ENCODE results near the gene PDE3A. TPM values are rescaled to one million over a fixed set of nuclear protein-coding genes. Genes with fewer than 3 reads are reported as not detected.
A peak's percentile ranks its signal among the peaks of the same experiment; 100 is the strongest.
"Not testable (repeated sequence)": the region's sequence is repeated elsewhere in the genome, so short reads cannot be mapped to it uniquely, and the experiment has no call there.

PDE3A gene
- total RNA-seq (2.7 and 4.4 TPM in 2 replicates), polyA plus RNA-seq (1.3 and 1.8 TPM in 2 replicates)

- Histone ChIP-seq H3K27me3 (peaks cover 52% of the 10 kb centered on the region), H3K4me3 (peak within 1 kb of the TSS; percentile 61), H3K27ac (no peak within 1 kb of the TSS), H3K9me3 (ENCODE audit: low read depth) (no peaks in the 10 kb centered on the region), H3K36me3 (no peaks in the 10 kb centered on the region), H3K4me1 (ENCODE audit: low read depth) (no peaks in the 10 kb centered on the region)
- TF ChIP-seq CTCF (IDR thresholded peaks at IDR 0.05; ENCODE audit: low read depth, low read length), result peak; percentile 38
- DNase-seq (ENCODE audit: low read depth in 1 of 2, low spot score in 1 of 2), result peak; percentile 78 to 89
Observed at GRCh38 chr12:20368114-20368650, at the start of gene PDE3A. TSS of gene PDE3A (plus strand) at chr12:20368537. CDS start at chr12:20369285, 748 bp downstream.

- no peak for TF ChIP-seq CTCF (IDR thresholded peaks at IDR 0.05; ENCODE audit: low read depth, low read length)
- no peaks in the 10 kb centered on the region for H3K36me3 ChIP-seq
- H3K27me3 ChIP-seq, result no peaks in the 10 kb centered on the region
- DNase-seq (ENCODE audit: low read depth in 1 of 2, low spot score in 1 of 2), result peak in 1 of 2 donors; percentile 36
- no peaks in the 10 kb centered on the region for H3K9me3 ChIP-seq (ENCODE audit: low read depth)
- no peaks in the 10 kb centered on the region for H3K4me1 ChIP-seq (ENCODE audit: low read depth)
- H3K27ac ChIP-seq, result no peak overlapping the region
- no peak overlapping the region for H3K4me3 ChIP-seq
Observed at GRCh38 chr12:20319366-20319765, 49.0 kb upstream of the PDE3A start.

DNA sequence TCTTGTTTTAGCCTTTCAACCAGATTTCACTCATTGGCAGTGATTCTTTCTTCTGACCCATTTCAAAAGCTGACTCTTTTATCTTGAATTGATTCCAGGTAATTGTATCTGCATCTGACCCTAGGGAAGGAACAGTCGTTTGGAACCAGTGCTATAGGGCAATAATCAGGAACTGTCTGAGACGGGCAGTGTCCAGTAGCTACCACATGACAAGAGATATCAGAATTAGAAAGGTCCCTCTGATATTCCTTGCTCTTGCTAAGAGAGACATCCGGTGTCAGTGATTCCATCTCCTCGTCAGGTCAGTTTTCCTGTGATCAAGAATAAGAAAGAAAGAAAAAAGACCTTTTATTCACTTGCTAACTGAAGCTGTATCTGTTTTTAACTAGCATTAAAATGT, 47.8 kb upstream of the PDE3A start:
- no peaks in the 10 kb centered on the region for H3K27me3 ChIP-seq
- no peak for TF ChIP-seq CTCF (IDR thresholded peaks at IDR 0.05; ENCODE audit: low read depth, low read length)
- H3K4me3 ChIP-seq, result no peak overlapping the region
- H3K9me3 ChIP-seq (ENCODE audit: low read depth), result no peaks in the 10 kb centered on the region
- H3K27ac ChIP-seq, result no peak overlapping the region
- H3K4me1 ChIP-seq (ENCODE audit: low read depth), result no peaks in the 10 kb centered on the region
- no peaks in the 10 kb centered on the region for H3K36me3 ChIP-seq
- DNase-seq (ENCODE audit: low read depth in 1 of 2, low spot score in 1 of 2), result no peak

DNA sequence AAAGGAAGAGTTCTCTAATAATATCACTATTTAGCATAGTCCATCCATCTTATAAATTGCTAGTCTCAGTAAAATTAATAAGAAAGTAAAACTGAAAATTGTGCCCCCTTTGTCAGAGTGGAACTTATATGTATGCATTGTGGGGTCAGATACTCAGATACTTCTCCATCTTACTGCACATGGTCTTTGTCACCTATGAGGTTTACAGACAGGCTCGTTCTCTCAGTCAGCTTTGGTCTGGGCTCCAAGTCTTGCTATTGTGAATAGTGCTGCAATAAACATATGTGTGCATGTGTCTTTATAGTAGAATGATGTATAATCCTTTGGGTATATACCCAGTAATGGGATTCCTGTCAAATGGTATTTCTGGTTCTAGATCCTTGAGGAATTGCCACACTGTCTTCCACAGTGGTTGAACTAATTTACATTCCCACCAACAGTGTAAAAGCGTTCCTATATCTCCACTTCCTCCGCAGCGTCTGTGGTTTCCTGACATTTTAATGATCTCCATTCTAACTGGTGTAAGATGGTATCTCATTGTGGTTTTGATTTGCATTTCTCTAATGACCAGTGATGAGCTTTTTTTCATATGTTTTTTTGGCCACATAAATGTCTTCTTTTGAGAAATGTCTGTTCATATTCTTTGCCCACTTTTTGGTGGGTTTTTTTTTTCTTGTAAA, 37.4 kb upstream of the PDE3A start:
- not testable (repeated sequence) for H3K36me3 ChIP-seq; H3K4me1 ChIP-seq (ENCODE audit: low read depth); H3K27me3 ChIP-seq; H3K4me3 ChIP-seq; H3K27ac ChIP-seq; H3K9me3 ChIP-seq (ENCODE audit: low read depth); DNase-seq (ENCODE audit: low read depth in 1 of 2, low spot score in 1 of 2)

GRCh38 chr12:20339060-20339459, 29.3 kb upstream of the PDE3A start:
- H3K27ac ChIP-seq, result no peak overlapping the region
- TF ChIP-seq CTCF (IDR thresholded peaks at IDR 0.05; ENCODE audit: low read depth, low read length), result no peak
- H3K4me1 ChIP-seq (ENCODE audit: low read depth), result no peaks in the 10 kb centered on the region
- H3K36me3 ChIP-seq, result no peaks in the 10 kb centered on the region
- no peak for DNase-seq (ENCODE audit: low read depth in 1 of 2, low spot score in 1 of 2)
- no peaks in the 10 kb centered on the region for H3K27me3 ChIP-seq
- H3K9me3 ChIP-seq (ENCODE audit: low read depth), result no peaks in the 10 kb centered on the region
- H3K4me3 ChIP-seq, result no peak overlapping the region

DNA sequence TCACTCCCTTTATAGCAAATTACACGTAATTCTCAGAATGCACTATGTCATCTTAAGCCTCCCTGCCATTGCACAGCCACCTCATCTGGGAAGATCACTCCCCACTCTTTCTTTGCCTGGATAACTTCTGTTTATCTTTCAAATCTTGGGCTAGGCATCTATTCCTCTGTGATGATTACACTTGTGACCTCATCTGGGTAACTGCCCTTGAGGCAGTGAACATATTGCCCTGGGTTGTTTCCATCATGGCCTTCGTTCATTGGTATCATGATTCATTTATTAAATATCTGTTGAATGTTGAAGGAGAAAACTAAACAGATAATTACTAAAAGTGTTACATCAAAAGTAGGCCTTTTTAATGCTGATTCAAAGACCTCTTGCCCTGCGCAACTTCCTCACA, 26.2 kb upstream of the PDE3A start:
- no peak overlapping the region for H3K27ac ChIP-seq

More for the DNA sequence above, 26.2 kb upstream of the PDE3A start:
- H3K4me3 ChIP-seq, result no peak overlapping the region
- H3K4me1 ChIP-seq (ENCODE audit: low read depth), result no peaks in the 10 kb centered on the region
- no peaks in the 10 kb centered on the region for H3K27me3 ChIP-seq
- no peak for DNase-seq (ENCODE audit: low read depth in 1 of 2, low spot score in 1 of 2)
- H3K36me3 ChIP-seq, result no peaks in the 10 kb centered on the region
- no peaks in the 10 kb centered on the region for H3K9me3 ChIP-seq (ENCODE audit: low read depth)
- TF ChIP-seq CTCF (IDR thresholded peaks at IDR 0.05; ENCODE audit: low read depth, low read length), result no peak

Measured in cardiac muscle cell (in vitro differentiated cells and primary cell).